ENCODE measurements around the gene OTUD5. TPM values are rescaled to one million over a fixed set of nuclear protein-coding genes. Genes with fewer than 3 reads are reported as not detected.
A peak's percentile ranks its signal among the peaks of the same experiment; 100 is the strongest.

Gene OTUD5
- total and polyA plus RNA-seq, 2 of the 13 experiments (the other 11 are each of a cell fraction or from before 2014, with no cell fraction given): 18.4 to 42.2 TPM

- TF ChIP-seq, protein P1, sequence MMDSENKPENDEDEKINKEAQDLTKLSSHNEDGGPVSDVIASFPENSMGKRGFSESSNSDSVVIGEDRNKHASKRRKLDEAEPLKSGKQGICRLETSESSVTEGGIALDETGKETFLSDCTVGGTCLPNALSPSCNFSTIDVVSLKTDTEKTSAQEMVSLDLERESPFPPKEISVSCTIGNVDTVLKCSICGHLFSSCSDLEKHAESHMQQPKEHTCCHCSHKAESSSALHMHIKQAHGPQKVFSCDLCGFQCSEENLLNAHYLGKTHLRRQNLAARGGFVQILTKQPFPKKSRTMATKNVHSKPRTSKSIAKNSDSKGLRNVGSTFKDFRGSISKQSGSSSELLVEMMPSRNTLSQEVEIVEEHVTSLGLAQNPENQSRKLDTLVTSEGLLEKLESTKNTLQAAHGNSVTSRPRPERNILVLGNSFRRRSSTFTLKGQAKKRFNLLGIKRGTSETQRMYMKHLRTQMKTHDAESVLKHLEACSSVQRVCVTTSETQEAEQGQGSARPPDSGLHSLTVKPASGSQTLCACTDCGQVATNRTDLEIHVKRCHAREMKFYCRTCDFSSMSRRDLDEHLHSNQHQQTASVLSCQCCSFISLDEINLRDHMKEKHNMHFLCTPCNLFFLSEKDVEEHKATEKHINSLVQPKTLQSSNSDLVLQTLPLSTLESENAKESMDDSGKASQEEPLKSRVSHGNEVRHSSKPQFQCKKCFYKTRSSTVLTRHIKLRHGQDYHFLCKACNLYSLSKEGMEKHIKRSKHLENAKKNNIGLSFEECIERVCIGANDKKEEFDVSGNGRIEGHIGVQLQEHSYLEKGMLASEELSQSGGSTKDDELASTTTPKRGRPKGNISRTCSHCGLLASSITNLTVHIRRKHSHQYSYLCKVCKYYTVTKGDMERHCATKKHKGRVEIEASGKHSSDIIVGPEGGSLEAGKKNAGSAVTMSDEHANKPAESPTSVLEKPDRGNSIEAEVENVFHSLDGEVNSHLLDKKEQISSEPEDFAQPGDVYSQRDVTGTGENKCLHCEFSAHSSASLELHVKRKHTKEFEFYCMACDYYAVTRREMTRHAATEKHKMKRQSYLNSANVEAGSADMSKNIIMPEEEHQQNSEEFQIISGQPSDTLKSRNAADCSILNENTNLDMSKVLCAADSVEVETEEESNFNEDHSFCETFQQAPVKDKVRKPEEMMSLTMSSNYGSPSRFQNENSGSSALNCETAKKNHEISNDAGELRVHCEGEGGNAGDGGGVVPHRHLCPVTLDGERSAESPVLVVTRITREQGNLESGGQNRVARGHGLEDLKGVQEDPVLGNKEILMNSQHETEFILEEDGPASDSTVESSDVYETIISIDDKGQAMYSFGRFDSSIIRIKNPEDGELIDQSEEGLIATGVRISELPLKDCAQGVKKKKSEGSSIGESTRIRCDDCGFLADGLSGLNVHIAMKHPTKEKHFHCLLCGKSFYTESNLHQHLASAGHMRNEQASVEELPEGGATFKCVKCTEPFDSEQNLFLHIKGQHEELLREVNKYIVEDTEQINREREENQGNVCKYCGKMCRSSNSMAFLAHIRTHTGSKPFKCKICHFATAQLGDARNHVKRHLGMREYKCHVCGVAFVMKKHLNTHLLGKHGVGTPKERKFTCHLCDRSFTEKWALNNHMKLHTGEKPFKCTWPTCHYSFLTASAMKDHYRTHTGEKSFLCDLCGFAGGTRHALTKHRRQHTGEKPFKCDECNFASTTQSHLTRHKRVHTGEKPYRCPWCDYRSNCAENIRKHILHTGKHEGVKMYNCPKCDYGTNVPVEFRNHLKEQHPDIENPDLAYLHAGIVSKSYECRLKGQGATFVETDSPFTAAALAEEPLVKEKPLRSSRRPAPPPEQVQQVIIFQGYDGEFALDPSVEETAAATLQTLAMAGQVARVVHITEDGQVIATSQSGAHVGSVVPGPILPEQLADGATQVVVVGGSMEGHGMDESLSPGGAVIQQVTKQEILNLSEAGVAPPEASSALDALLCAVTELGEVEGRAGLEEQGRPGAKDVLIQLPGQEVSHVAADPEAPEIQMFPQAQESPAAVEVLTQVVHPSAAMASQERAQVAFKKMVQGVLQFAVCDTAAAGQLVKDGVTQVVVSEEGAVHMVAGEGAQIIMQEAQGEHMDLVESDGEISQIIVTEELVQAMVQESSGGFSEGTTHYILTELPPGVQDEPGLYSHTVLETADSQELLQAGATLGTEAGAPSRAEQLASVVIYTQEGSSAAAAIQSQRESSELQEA (CRISPR knock-in tag; IDR thresholded peaks at IDR 0.05; ENCODE audit: not compliant biosample characterization): no peak
- peak; percentile 64 for TF ChIP-seq AGO1 (IDR thresholded peaks at IDR 0.05; ENCODE audit: low read depth, low read length, poor library complexity, severe bottlenecking)
- no peak for TF ChIP-seq REXO4 (CRISPR knock-in tag; IDR thresholded peaks at IDR 0.05; ENCODE audit: borderline replicate concordance)
- no peak for TF ChIP-seq ATRX (CRISPR knock-in tag; IDR thresholded peaks at IDR 0.05; ENCODE audit: borderline replicate concordance)
- TF ChIP-seq ZNF83 (CRISPR knock-in tag; IDR thresholded peaks at IDR 0.05; ENCODE audit: borderline replicate concordance): no peak
- no peak for TF ChIP-seq HMG20B (CRISPR knock-in tag; conservative IDR thresholded peaks at IDR 0.05)
- TF ChIP-seq KDM1A (CRISPR knock-in tag; IDR thresholded peaks at IDR 0.05): no peak
- TF ChIP-seq FOXJ3 (CRISPR knock-in tag; IDR thresholded peaks at IDR 0.05; ENCODE audit: borderline replicate concordance): no peak
- TF ChIP-seq YEATS4 (CRISPR knock-in tag; IDR thresholded peaks at IDR 0.05; ENCODE audit: borderline replicate concordance): peak; percentile 50; the same call in 1 of the 2 replicates
- TF ChIP-seq ZBTB7A (CRISPR knock-in tag; IDR thresholded peaks at IDR 0.05): no peak
- no peak for TF ChIP-seq ZBTB37 (CRISPR knock-in tag; IDR thresholded peaks at IDR 0.05)
- TF ChIP-seq, protein P2, sequence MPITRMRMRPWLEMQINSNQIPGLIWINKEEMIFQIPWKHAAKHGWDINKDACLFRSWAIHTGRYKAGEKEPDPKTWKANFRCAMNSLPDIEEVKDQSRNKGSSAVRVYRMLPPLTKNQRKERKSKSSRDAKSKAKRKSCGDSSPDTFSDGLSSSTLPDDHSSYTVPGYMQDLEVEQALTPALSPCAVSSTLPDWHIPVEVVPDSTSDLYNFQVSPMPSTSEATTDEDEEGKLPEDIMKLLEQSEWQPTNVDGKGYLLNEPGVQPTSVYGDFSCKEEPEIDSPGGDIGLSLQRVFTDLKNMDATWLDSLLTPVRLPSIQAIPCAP (CRISPR knock-in tag; IDR thresholded peaks at IDR 0.05; ENCODE audit: low read depth): no peak
- no peak for TF ChIP-seq ZMYM4 (CRISPR knock-in tag; IDR thresholded peaks at IDR 0.05)
- no peak for TF ChIP-seq SIX4 (CRISPR knock-in tag; IDR thresholded peaks at IDR 0.05)
- TF ChIP-seq ZBTB8A (CRISPR knock-in tag; IDR thresholded peaks at IDR 0.05; ENCODE audit: borderline replicate concordance, low read depth): no peak
- peak; percentile 74 for TF ChIP-seq PHF20 (CRISPR knock-in tag; IDR thresholded peaks at IDR 0.05)
Observed at GRCh38 chrX:48911412-48912182, 45.8 kb downstream of the OTUD5 start, which contains the start of gene SLC35A2 (continued).
